Ishikawa (cell line): Measurements from ENCODE around the gene TNFRSF8.
A peak's percentile ranks its signal among the peaks of the same experiment; 100 is the strongest.

Source experiments
- EGR1 ChIP-seq: IDR thresholded peaks from 2 replicates; pipeline ENCODE4 v1.6.1; 2012
- EP300 ChIP-seq: IDR thresholded peaks from 2 replicates; pipeline ENCODE4 v1.6.1; 2012; ENCODE audit warnings: borderline replicate concordance
- FOXM1 ChIP-seq: IDR thresholded peaks from 2 replicates; pipeline ENCODE4 v1.6.1; 2012; ENCODE audit warnings: low read depth, borderline replicate concordance
- MAX ChIP-seq: IDR thresholded peaks from 2 replicates; pipeline ENCODE4 v1.6.1; 2012
- RAD21 ChIP-seq: IDR thresholded peaks from 2 replicates; pipeline ENCODE4 v1.6.1; 2012; ENCODE audit warnings: low read depth
- TAF1 ChIP-seq: IDR thresholded peaks from 2 replicates; pipeline ENCODE4 v1.6.1; 2012; ENCODE audit warnings: low read depth, mild to moderate bottlenecking
- TCF12 ChIP-seq: IDR thresholded peaks from 2 replicates; pipeline ENCODE4 v1.6.1; 2012; ENCODE audit warnings: low read depth
- TEAD4 ChIP-seq: IDR thresholded peaks from 2 replicates; pipeline ENCODE4 v1.6.1; 2012
- USF1 ChIP-seq: IDR thresholded peaks from 2 replicates; pipeline ENCODE4 v1.6.1; 2012
- YY1 ChIP-seq: IDR thresholded peaks from 2 replicates; pipeline ENCODE4 v1.6.1; 2012; ENCODE audit warnings: low read depth

GRCh38 chr1:12031039-12031980, 31.8 kb upstream of the TNFRSF8 start:
- TF ChIP-seq EP300: no peak
- TF ChIP-seq TAF1: no peak
- no peak for TF ChIP-seq TCF12
- TF ChIP-seq TEAD4: no peak
- peak; percentile 63 for TF ChIP-seq RAD21
- no peak for TF ChIP-seq EGR1
- TF ChIP-seq FOXM1: no peak
- no peak for TF ChIP-seq MAX
- no peak for TF ChIP-seq USF1
- no peak for TF ChIP-seq YY1
